ENCODE measurements around the gene CRYL1. TPM values are rescaled to one million over a fixed set of nuclear protein-coding genes. Genes with fewer than 3 reads are reported as not detected.

The CRYL1 gene
- total RNA-seq, 4 donors from 2014 or later = 39.1 to 63.6 (median 54.2) TPM

GRCh38 chr13:20566898-20567874 is 41.5 kb upstream of the CRYL1 start, which contains the start of gene IFT88:
TSS of gene IFT88 (plus strand) at chr13:20567157. CDS start at chr13:20574386, 7,229 bp downstream.
- TF ChIP-seq CTCF (IDR thresholded peaks at IDR 0.05; ENCODE audit: low read depth) = no peak

- no peak for TF ChIP-seq CTCF (IDR thresholded peaks at IDR 0.05; ENCODE audit: low read depth)
Measured at GRCh38 chr13:20566468-20566897, 40.8 kb upstream of the CRYL1 start.

- TF ChIP-seq CTCF (IDR thresholded peaks at IDR 0.05; ENCODE audit: low read depth) = no peak
Measured at GRCh38 chr13:20565115-20565736, 39.6 kb upstream of the CRYL1 start.

GRCh38 chr13:20561741-20562140 is 36.1 kb upstream of the CRYL1 start:
- TF ChIP-seq CTCF (IDR thresholded peaks at IDR 0.05; ENCODE audit: low read depth) = no peak

- no peak for TF ChIP-seq CTCF (IDR thresholded peaks at IDR 0.05; ENCODE audit: low read depth)
Measured at GRCh38 chr13:20559659-20560356, 34.2 kb upstream of the CRYL1 start.

- TF ChIP-seq CTCF (IDR thresholded peaks at IDR 0.05; ENCODE audit: low read depth) = no peak
Measured at GRCh38 chr13:20558982-20559381, 33.3 kb upstream of the CRYL1 start.

Measured in subcutaneous adipose tissue (tissue), 4 donors.